ENCODE measurements around the gene CD37.
A peak's percentile ranks its signal among the peaks of the same experiment; 100 is the strongest.

Gene CD37

GRCh38 chr19:49359851-49360820, 24.9 kb downstream of the CD37 start:
- TF ChIP-seq RARB (CRISPR knock-in tag; IDR thresholded peaks at IDR 0.05), result no peak
- no peak for TF ChIP-seq ISL1 (CRISPR knock-in tag; IDR thresholded peaks at IDR 0.05)
- no peak for TF ChIP-seq CSDC2 (CRISPR knock-in tag; IDR thresholded peaks at IDR 0.05)
- TF ChIP-seq ZC3H10 (CRISPR knock-in tag; IDR thresholded peaks at IDR 0.05), result no peak
- TF ChIP-seq CSRNP3 (CRISPR knock-in tag; IDR thresholded peaks at IDR 0.05), result no peak
- TF ChIP-seq PPARA (CRISPR knock-in tag; IDR thresholded peaks at IDR 0.05; ENCODE audit: borderline replicate concordance), result no peak
- TF ChIP-seq ZNF70 (CRISPR knock-in tag; IDR thresholded peaks at IDR 0.05), result no peak
- no peak for TF ChIP-seq TCF4 (CRISPR knock-in tag; IDR thresholded peaks at IDR 0.05; ENCODE audit: borderline replicate concordance)
- no peak for TF ChIP-seq BACH2 (CRISPR knock-in tag; IDR thresholded peaks at IDR 0.05; ENCODE audit: borderline replicate concordance)
- TF ChIP-seq OSR1 (CRISPR knock-in tag; IDR thresholded peaks at IDR 0.05), result no peak
- no peak for TF ChIP-seq SNAI2 (CRISPR knock-in tag; IDR thresholded peaks at IDR 0.05)
- no peak for ATAC-seq

- TF ChIP-seq ZFP3 (CRISPR knock-in tag; IDR thresholded peaks at IDR 0.05) (no peak), ZC3H10 (CRISPR knock-in tag; IDR thresholded peaks at IDR 0.05) (peak; percentile 4; the same call in 1 of the 2 replicates)
- ATAC-seq, result peak; percentile 19
Measured at GRCh38 chr19:49361438-49362047, 26.3 kb downstream of the CD37 start.

GRCh38 chr19:49362048-49362928, 27.1 kb downstream of the CD37 start, which contains the start of gene TEAD2:
Gene TEAD2 (minus strand): TSS chr19:49362416. CDS start chr19:49360075, 2,341 bp downstream.
- ATAC-seq, result peak; percentile 61

More at GRCh38 chr19:49362048-49362928, 27.1 kb downstream of the CD37 start, which contains the start of gene TEAD2:
- no peak for TF ChIP-seq ARNTL (CRISPR knock-in tag; IDR thresholded peaks at IDR 0.05; ENCODE audit: borderline replicate concordance, low read depth)
- TF ChIP-seq SNAI2 (CRISPR knock-in tag; IDR thresholded peaks at IDR 0.05), result no peak
- no peak for TF ChIP-seq ISL1 (CRISPR knock-in tag; IDR thresholded peaks at IDR 0.05)
- no peak for TF ChIP-seq ZFP3 (CRISPR knock-in tag; IDR thresholded peaks at IDR 0.05)
- no peak for TF ChIP-seq CSRNP3 (CRISPR knock-in tag; IDR thresholded peaks at IDR 0.05)
- TF ChIP-seq ESRRG (CRISPR knock-in tag; IDR thresholded peaks at IDR 0.05), result no peak
- TF ChIP-seq GLIS3 (CRISPR knock-in tag; IDR thresholded peaks at IDR 0.05), result no peak
- no peak for TF ChIP-seq TCF4 (CRISPR knock-in tag; IDR thresholded peaks at IDR 0.05; ENCODE audit: borderline replicate concordance)
- TF ChIP-seq BACH2 (CRISPR knock-in tag; IDR thresholded peaks at IDR 0.05; ENCODE audit: borderline replicate concordance), result no peak
- TF ChIP-seq ZNF8 (CRISPR knock-in tag; IDR thresholded peaks at IDR 0.05), result no peak
- TF ChIP-seq ZNF70 (CRISPR knock-in tag; IDR thresholded peaks at IDR 0.05), result no peak
- no peak for TF ChIP-seq RARB (CRISPR knock-in tag; IDR thresholded peaks at IDR 0.05)
- no peak for TF ChIP-seq CREB5 (CRISPR knock-in tag; IDR thresholded peaks at IDR 0.05; ENCODE audit: low read depth)
- no peak for TF ChIP-seq OSR1 (CRISPR knock-in tag; IDR thresholded peaks at IDR 0.05)
- no peak for TF ChIP-seq TOX (CRISPR knock-in tag; IDR thresholded peaks at IDR 0.05; ENCODE audit: borderline replicate concordance)
- no peak for TF ChIP-seq TSHZ2 (CRISPR knock-in tag; IDR thresholded peaks at IDR 0.05)
- no peak for TF ChIP-seq ZFP30 (CRISPR knock-in tag; IDR thresholded peaks at IDR 0.05)

Data from SK-N-SH treated with all-trans-retinoic acid at 6 μM for 48 hours (cell line).